BE2C (cell line): ENCODE measurements around the gene CAPN12.

Experiments
- DNase-seq: peaks from one replicate; pipeline ENCODE4 v3.0.0-alpha.2; 2020
- H3K27me3 ChIP-seq: fragments of 250-450 bp; sonication (Bioruptor Pico); 2 replicates; pipeline ENCODE4 v1.5.1; 2020; ENCODE audit warnings: mild to moderate bottlenecking
- H3K36me3 ChIP-seq: fragments of 250-450 bp; sonication (Bioruptor Pico); 2 replicates; pipeline ENCODE4 v1.5.1; 2020; ENCODE audit warnings: mild to moderate bottlenecking
- H3K4me1 ChIP-seq: fragments of 250-450 bp; sonication (Bioruptor Pico); 2 replicates; pipeline ENCODE4 v1.5.1; 2020
- H3K4me3 ChIP-seq: 2 replicates; pipeline ENCODE4 v1.5.1; 2011; ENCODE audit warnings: low read depth, low read length
- H3K9me3 ChIP-seq: fragments of 250-450 bp; sonication (Bioruptor Pico); 2 replicates; pipeline ENCODE4 v1.5.1; 2020
- CTCF ChIP-seq: IDR thresholded peaks from 2 replicates; pipeline ENCODE4 v1.5.1; 2012; ENCODE audit warnings: mild to moderate bottlenecking, low read depth, low read length

Gene CAPN12

GRCh38 chr19:38708413-38709024, 35.8 kb downstream of the CAPN12 start:
- no peak for DNase-seq
- Histone ChIP-seq H3K4me3 (no peak overlapping the region), H3K36me3 (peaks cover 50% of the 10 kb centered on the region), H3K9me3 (no peaks in the 10 kb centered on the region), H3K4me1 (no peaks in the 10 kb centered on the region), H3K27me3 (no peaks in the 10 kb centered on the region)
- TF ChIP-seq CTCF: no peak

- Histone ChIP-seq H3K36me3 (peaks cover 52% of the 10 kb centered on the region), H3K9me3 (no peaks in the 10 kb centered on the region), H3K27me3 (no peaks in the 10 kb centered on the region), H3K4me3 (no peak overlapping the region), H3K4me1 (no peaks in the 10 kb centered on the region)
- no peak for DNase-seq
- TF ChIP-seq CTCF: no peak
Measured at GRCh38 chr19:38707512-38708114, 36.7 kb downstream of the CAPN12 start.

- H3K4me1 ChIP-seq: no peaks in the 10 kb centered on the region
- peaks cover 58% of the 10 kb centered on the region for H3K36me3 ChIP-seq
- no peaks in the 10 kb centered on the region for H3K27me3 ChIP-seq
- H3K4me3 ChIP-seq: no peak overlapping the region
- no peak for DNase-seq
- no peak for TF ChIP-seq CTCF
- H3K9me3 ChIP-seq: no peaks in the 10 kb centered on the region
Measured at GRCh38 chr19:38706792-38707511, 37.3 kb downstream of the CAPN12 start.

- Histone ChIP-seq H3K4me1 (no peaks in the 10 kb centered on the region), H3K36me3 (peaks cover 65% of the 10 kb centered on the region), H3K27me3 (no peaks in the 10 kb centered on the region), H3K4me3 (no peak overlapping the region), H3K9me3 (no peaks in the 10 kb centered on the region)
- no peak for TF ChIP-seq CTCF
- no peak for DNase-seq
Measured at GRCh38 chr19:38705197-38706019, 38.9 kb downstream of the CAPN12 start.

- no peaks in the 10 kb centered on the region for H3K27me3 ChIP-seq
- peaks cover 64% of the 10 kb centered on the region for H3K36me3 ChIP-seq
- no peak for DNase-seq
- H3K4me3 ChIP-seq: no peak overlapping the region
- H3K9me3 ChIP-seq: no peaks in the 10 kb centered on the region
- H3K4me1 ChIP-seq: no peaks in the 10 kb centered on the region
- TF ChIP-seq CTCF: no peak
Measured at GRCh38 chr19:38704488-38705026, 39.7 kb downstream of the CAPN12 start.
